Body of pancreas (tissue), 4 donors: ENCODE data around the gene TWSG1. TPM values are rescaled to one million over a fixed set of nuclear protein-coding genes. Genes with fewer than 3 reads are reported as not detected.
"Not testable (repeated sequence)": the region's sequence is repeated elsewhere in the genome, so short reads cannot be mapped to it uniquely, and the experiment has no call there.

Experiments used
- ATAC-seq: fragments of 150-250 bp; one replicate; pipeline ENCODE4 v1.9.1; 2016
- DNase-seq, 4 donors: peaks; one replicate each; pipeline ENCODE4 v3.0.0-alpha.2; 2019
- H3K27ac ChIP-seq, 4 donors: fragments of 200-600 bp; sonication (generic); 1 replicate in 3 of 4; 2 replicates in 1 of 4; pipeline versions ENCODE4 v1.5.1 to v1.6.1; 2016 to 2019; ENCODE audit warnings: mild to moderate bottlenecking in 1 of 4, mixed read lengths in 1 of 4, moderate library complexity in 1 of 4
- H3K27me3 ChIP-seq, 2 donors: fragments of 200-600 bp; sonication (generic); one replicate each; pipeline ENCODE4 v1.6.0; 2016; ENCODE audit warnings: mild to moderate bottlenecking in 1 of 2
- H3K36me3 ChIP-seq, 2 donors: fragments of 200-600 bp; sonication (generic); replicated peaks in 1 of 2; 2 replicates each; pipeline ENCODE4 v1.5.1; 2016; ENCODE audit warnings: low read depth in 2 of 2; ENCODE audit not compliant: insufficient read depth in 1 of 2
- H3K4me1 ChIP-seq: fragments of 200-600 bp; sonication (generic); one replicate; pipeline ENCODE4 v1.6.0; 2016
- H3K4me3 ChIP-seq, 2 donors: fragments of 200-600 bp; sonication (generic); 1 replicate in 1 of 2; 2 replicates in 1 of 2; pipeline ENCODE4 v1.5.1; 2016 to 2019
- H3K9me3 ChIP-seq, 3 donors: fragments of 200-600 bp; sonication (generic); 1 replicate in 2 of 3; 2 replicates in 1 of 3; pipeline ENCODE4 v1.5.1; 2016
- POLR2A ChIP-seq, 3 donors: fragments of 450-650 bp; IDR thresholded peaks; one replicate each; pipeline ENCODE4 v1.6.1; 2016; ENCODE audit warnings: antibody characterized with exemption in 3 of 3, mild to moderate bottlenecking in 2 of 3
- WGBS, 2 donors: methylation state at CpG; one replicate each; pipeline ENCODE4 v1.1.5; 2017; 5-methylcytosine and 5-hydroxymethylcytosine counted together
- intact Hi-C: fragments of 100-400 bp; cut with DNase I; formaldehyde crosslinking; loops from one replicate; pipeline ENCODE4 v1.15.1; 2023
- total RNA-seq, 2 donors: library from RNA; depleted of rRNA; stranded (reverse); fragments of >200 nt; gene quantifications; one replicate each; pipeline ENCODE4 v1.1.0, GENCODE V29; 2016
- TF ChIP-seq, protein P1 (sequence below), 7 experiments: fragments of 450-650 bp in 4 of 7; fragments of 200-600 bp in 3 of 7; sonication (generic) in 3 of 7; IDR thresholded peaks; one replicate each; pipeline ENCODE4 v1.5.1; 2016 to 2019; ENCODE audit warnings: antibody characterized with exemption in 7 of 7

Gene TWSG1
- total RNA-seq, 2 donors from 2014 or later = 9.2 to 11.4 TPM

DNA sequence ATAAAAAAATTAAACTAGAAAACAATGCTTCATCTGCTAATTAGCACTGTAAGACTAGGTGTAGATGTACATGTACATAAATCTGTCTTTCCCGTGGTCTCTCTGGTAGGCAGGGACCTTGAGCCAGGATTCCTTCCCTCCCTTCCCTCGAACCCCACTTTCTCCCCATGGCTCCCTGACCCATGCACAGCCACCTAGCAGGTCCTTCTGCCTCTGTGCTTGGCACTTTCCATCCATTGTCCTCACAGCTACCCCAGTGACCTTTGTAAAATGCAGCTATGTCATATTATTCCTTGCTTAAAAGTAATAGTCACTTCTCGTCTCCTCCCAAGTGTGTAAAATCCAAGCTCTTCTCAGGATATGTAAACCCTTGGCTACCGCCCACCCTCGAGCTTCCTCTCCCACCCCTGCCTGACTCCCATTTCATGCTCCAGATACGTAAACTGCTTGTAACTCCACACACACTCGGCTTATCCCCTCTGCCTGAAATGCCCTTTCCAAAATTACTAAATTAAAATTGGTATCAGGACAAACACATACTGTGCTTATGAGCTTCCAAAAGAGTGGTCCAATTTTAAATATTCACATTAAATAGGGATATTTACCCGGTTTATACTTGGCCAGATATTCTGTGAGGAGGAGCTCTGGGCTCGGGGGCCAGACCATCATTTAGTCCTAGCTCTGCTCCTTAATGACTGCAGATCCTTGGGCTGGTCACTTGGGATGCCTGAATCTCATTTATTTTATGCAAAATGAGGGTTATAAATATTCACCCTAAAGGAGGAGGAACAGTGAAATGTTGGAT is 86.7 kb downstream of the TWSG1 start:
- WGBS, 2 donors = 71% methylated on average over 9 of the region's 9 CpGs
- intact Hi-C loops = no loop called here
- TF ChIP-seq POLR2A (IDR thresholded peaks at IDR 0.05) = no peak
- TF ChIP-seq, protein P1, sequence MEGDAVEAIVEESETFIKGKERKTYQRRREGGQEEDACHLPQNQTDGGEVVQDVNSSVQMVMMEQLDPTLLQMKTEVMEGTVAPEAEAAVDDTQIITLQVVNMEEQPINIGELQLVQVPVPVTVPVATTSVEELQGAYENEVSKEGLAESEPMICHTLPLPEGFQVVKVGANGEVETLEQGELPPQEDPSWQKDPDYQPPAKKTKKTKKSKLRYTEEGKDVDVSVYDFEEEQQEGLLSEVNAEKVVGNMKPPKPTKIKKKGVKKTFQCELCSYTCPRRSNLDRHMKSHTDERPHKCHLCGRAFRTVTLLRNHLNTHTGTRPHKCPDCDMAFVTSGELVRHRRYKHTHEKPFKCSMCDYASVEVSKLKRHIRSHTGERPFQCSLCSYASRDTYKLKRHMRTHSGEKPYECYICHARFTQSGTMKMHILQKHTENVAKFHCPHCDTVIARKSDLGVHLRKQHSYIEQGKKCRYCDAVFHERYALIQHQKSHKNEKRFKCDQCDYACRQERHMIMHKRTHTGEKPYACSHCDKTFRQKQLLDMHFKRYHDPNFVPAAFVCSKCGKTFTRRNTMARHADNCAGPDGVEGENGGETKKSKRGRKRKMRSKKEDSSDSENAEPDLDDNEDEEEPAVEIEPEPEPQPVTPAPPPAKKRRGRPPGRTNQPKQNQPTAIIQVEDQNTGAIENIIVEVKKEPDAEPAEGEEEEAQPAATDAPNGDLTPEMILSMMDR (IDR thresholded peaks at IDR 0.05) = no peak

DNA sequence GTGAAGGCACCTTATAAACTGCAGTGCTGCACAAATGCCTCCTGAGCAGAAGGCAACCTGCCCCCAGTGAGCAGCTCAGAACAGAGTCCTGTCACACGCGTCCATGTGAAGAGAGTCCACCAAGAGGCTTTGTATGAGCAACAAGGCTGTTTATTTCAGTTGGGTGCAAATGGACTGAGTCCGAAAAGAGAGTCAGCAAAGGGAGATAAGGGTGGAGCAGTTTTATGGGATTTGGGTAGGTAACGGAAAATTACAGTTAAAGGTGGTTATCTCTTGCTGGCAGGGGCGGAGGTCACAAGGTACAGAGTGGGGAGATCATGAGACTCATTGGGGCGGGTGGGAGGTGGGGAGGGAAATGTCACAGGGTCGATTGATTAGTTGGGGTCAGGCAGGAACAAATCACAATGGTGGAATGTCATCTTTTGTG is 87.3 kb downstream of the TWSG1 start:
- Histone ChIP-seq H3K27me3 (no peaks in the 10 kb centered on the region), H3K4me1 (no peaks in the 10 kb centered on the region), H3K4me3 (no peak overlapping the region), H3K27ac (no peak overlapping the region), H3K36me3 (no peaks in the 10 kb centered on the region), H3K9me3 (no peaks in the 10 kb centered on the region)
- intact Hi-C loops = no loop called here
- TF ChIP-seq, protein P1 (IDR thresholded peaks at IDR 0.05) = no peak
- no peak for TF ChIP-seq POLR2A (IDR thresholded peaks at IDR 0.05)
- DNase-seq = no peak
- WGBS, 2 donors = 67 to 80% methylated on average over 7 of the region's 7 CpGs
- ATAC-seq = no peak

More for the DNA sequence above, 86.7 kb downstream of the TWSG1 start:
- H3K27ac ChIP-seq = no peak overlapping the region
- H3K4me1 ChIP-seq = no peaks in the 10 kb centered on the region
- no peaks in the 10 kb centered on the region for H3K27me3 ChIP-seq
- no peaks in the 10 kb centered on the region for H3K9me3 ChIP-seq
- DNase-seq = no peak
- H3K4me3 ChIP-seq = no peak overlapping the region
- ATAC-seq = no peak
- no peaks in the 10 kb centered on the region for H3K36me3 ChIP-seq

DNA sequence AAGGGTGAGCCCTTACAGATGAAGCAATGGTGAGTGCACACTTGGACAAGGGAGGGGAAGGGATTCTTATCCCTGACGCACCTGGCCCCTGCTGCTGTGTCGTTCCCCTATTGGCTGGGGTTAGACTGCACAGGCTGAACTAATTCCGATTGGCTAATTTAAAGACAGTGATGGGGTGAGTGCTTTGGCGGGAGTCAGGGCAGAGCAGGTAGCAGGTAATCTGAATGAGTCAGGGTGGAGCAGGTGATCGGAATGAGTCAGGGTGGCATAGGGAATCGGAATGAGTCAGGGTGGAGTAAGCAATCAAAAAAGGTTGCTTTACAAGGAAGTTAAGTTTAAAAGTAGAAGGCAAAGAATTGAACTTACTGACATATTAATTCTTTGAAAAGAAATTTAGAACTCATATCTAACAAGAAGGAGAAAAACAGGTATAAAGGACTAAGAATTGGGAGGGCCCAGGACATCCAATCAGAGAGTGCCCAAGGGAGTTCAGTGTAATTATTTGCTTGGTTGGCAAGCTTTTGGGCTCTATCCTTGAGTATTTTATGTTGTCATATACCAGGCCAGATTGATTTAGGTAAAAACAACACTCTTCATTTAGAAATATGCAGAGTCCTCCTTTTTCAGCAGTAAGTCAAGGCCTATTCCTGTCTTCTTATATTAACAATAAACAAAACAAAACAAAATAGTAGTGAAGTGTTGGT is 88.4 kb downstream of the TWSG1 start:
- intact Hi-C loops = no loop called here
- TF ChIP-seq, protein P1 (IDR thresholded peaks at IDR 0.05) = no peak
- no peak for TF ChIP-seq POLR2A (IDR thresholded peaks at IDR 0.05)
- H3K9me3 ChIP-seq = no peaks in the 10 kb centered on the region
- no peaks in the 10 kb centered on the region for H3K27me3 ChIP-seq
- no peak overlapping the region for H3K4me3 ChIP-seq
- WGBS, 2 donors = 88 to 96% methylated on average over 6 of the region's 6 CpGs
- H3K27ac ChIP-seq = no peak overlapping the region
- DNase-seq (no peak), ATAC-seq (no peak)
- no peaks in the 10 kb centered on the region for H3K36me3 ChIP-seq
- H3K4me1 ChIP-seq = no peaks in the 10 kb centered on the region

DNA sequence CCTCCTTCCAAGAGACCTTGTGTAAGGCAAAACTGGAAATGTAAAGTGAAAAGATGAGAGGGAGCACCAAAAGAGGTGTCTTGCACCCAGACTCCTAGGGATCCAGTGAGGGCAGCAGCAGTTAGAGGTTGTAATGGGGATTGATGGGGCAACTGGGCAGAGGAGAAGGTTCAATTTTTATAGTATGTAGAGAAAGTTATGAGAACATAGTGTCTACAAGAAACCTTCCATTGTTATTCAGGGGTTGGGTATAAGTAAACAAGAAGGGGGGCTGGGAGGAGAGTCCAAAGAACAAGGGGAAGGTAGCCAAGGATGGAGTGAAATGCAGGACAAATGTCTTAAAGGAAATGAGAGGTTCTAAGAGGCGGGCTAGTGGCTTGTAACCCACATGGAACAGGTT is 89.1 kb downstream of the TWSG1 start:
- WGBS, 2 donors = 83 to 94% methylated on average over 1 of the region's 1 CpG
- H3K9me3 ChIP-seq, intact Hi-C loops, H3K4me3 ChIP-seq, H3K27ac ChIP-seq, H3K4me1 ChIP-seq, DNase-seq, H3K36me3 ChIP-seq, ATAC-seq, H3K27me3 ChIP-seq: not testable (repeated sequence)

DNA sequence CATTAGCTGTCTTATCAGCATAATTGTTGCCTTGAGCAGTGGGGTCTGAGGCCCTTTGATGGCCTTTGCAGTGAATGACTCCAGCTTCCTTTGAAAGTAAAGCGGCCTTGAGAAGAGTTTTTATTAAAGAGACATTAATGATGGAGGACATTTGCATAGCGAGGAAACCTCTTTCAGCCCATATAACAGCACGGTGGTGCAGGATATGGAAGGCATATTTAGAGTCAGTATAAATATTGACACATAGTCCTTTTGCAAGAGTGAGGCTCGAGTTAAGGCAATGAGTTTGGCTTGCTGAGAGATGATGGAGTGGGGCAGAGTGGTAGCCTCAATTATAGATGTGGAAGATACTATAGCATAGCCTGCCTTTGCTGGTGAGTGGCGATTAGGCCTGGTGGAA is 89.7 kb downstream of the TWSG1 start:
- H3K27me3 ChIP-seq, ATAC-seq, intact Hi-C loops, DNase-seq, H3K4me3 ChIP-seq, H3K27ac ChIP-seq, H3K36me3 ChIP-seq, H3K4me1 ChIP-seq, H3K9me3 ChIP-seq: not testable (repeated sequence)
- 72 to 84% methylated on average over 5 of the region's 5 CpGs for WGBS, 2 donors
